Stimulated activated CD4-positive, alpha-beta T cell treated with anti-CD3 and anti-CD28 coated beads, Interleukin-2, amount 100 ng/mL, for 48 hours (primary cell): Measurements from ENCODE around the gene MKRN2OS.

ENCODE experiments used
- DNase-seq, 2 donors: peaks; one replicate each; pipeline ENCODE4 v3.0.0-alpha.2; 2020

Gene MKRN2OS

GRCh38 chr3:12512534-12513118 is 32.7 kb downstream of the MKRN2OS start:
- DNase-seq, result no peak

GRCh38 chr3:12509466-12509865 is 35.8 kb downstream of the MKRN2OS start:
- DNase-seq, result no peak

- no peak for DNase-seq
Observed at GRCh38 chr3:12508291-12508700, 37.0 kb downstream of the MKRN2OS start.

- DNase-seq, result no peak
Observed at GRCh38 chr3:12507591-12508281, 37.6 kb downstream of the MKRN2OS start.

- DNase-seq, result no peak
Observed at GRCh38 chr3:12506201-12506709, 39.0 kb downstream of the MKRN2OS start.

- DNase-seq, result no peak
Observed at GRCh38 chr3:12503126-12503957, 42.0 kb downstream of the MKRN2OS start.

GRCh38 chr3:12501360-12502020 is 43.8 kb downstream of the MKRN2OS start:
- no peak for DNase-seq

- DNase-seq, result no peak
Observed at GRCh38 chr3:12499474-12499873, 45.8 kb downstream of the MKRN2OS start.

GRCh38 chr3:12496453-12496761 is 48.9 kb downstream of the MKRN2OS start:
- no peak for DNase-seq

GRCh38 chr3:12495749-12496452 is 49.4 kb downstream of the MKRN2OS start:
- DNase-seq, result no peak

- no peak for DNase-seq
Observed at GRCh38 chr3:12490547-12490946, 54.8 kb downstream of the MKRN2OS start.

GRCh38 chr3:12489832-12490231 is 55.5 kb downstream of the MKRN2OS start:
- DNase-seq, result no peak
